ENCODE data around the gene PIP4K2A.
A peak's percentile ranks its signal among the peaks of the same experiment; 100 is the strongest.

PIP4K2A gene

GRCh38 chr10:22662733-22663330 lies 51.5 kb downstream of the PIP4K2A start:
- DNase-seq = no peak

GRCh38 chr10:22659866-22660265 lies 54.5 kb downstream of the PIP4K2A start:
- DNase-seq = no peak

GRCh38 chr10:22658745-22659410 lies 55.5 kb downstream of the PIP4K2A start:
- no peak for DNase-seq

- no peak for DNase-seq
Observed at GRCh38 chr10:22657566-22658225, 56.7 kb downstream of the PIP4K2A start.

GRCh38 chr10:22657024-22657423 lies 57.4 kb downstream of the PIP4K2A start:
- no peak for DNase-seq

DNA sequence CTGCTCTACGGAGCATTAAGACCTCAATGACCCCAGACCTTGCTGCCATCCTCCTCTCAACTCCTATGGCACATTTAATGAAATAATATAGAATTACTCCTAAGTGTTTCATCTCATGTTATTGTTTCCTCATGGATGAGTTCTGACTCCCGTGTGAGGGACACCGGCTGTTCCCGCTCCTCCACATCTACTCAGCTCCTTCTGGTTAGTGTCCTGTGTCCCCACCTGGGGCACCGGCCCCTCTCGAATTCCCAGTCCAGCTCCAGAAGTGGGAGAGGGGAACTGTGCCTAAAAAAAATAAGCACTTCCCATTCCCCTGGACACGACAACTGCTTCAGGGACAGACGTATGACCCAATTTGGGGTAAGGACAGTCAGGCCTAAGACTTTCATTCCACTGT lies 58.3 kb downstream of the PIP4K2A start:
- DNase-seq = no peak

DNA sequence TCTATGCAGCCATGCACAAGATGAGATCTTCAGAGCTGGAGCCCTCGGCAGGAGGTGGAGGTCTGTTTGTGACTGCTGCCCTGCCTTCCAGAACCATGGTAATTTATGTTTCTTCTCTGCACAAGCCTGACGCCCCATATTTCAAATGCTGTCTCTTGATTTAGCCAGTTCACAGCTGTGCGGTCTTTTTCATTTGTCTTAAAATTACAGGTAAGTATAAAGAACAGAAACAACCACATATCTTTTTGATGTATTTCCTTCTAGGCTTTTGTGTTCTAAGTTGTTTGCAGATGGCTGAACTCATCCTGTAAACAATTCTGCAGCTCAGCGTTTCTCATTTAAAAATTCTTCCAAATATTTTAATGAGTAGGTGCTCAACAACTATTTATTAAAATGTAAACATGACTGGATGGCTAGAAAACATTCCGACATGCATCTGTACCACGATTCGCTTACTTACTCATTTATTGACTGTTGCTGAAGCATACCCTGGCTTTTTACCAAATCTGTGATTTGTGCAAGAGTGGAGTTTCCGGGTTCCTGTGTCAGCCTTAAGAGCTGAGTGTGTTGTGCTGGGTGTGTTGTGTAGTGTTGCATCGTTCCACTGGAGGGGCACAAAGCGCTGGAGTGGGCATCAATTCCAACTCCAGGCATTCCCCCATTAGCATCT lies 58.9 kb downstream of the PIP4K2A start:
- DNase-seq = peak; percentile 24

DNA sequence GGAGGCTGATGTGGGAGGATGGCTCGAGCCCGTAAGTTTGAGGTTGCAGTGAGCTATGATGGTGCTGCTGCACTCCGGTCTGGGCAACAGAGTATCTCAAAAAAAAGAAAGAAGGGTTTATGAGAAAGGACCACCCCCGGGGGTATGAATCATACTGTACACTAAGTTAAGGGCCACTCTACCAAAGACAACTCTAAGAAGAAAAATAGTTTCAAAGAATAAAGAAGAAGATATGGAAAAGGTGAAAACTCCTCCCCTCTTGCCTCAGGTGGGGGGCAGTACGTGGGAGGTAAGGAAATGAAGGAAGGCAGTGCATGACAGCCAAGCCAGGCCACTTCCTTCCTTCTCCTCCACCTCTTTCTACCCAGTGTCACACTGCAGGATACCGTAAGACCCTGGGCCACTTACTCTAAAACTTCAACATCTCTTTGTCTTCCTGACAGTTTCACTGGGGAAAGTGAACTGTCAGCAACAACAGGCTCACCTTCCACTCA lies 61.3 kb downstream of the PIP4K2A start:
- DNase-seq = no peak

- no peak for DNase-seq
Observed at GRCh38 chr10:22651276-22651980, 63.0 kb downstream of the PIP4K2A start.

DNA sequence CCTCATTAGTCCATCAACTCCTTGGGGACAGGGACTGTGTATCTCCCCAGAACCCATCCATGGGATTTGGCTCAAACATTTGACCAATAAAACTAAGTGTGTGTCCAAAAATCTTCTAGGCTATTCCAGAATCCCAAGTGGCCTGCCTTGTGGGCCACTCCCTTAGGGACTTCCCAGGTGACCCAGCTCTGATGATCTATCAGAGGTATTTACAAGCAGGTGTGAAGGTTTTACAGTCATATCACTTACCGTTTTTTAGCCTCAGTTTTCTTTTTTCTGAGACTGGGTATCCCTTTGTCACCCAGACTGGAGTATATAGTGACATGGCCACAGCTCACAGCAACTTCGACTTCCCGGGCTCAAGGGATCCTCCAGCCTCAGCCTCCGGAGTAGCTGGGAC lies 64.4 kb downstream of the PIP4K2A start:
- no peak for DNase-seq

DNA sequence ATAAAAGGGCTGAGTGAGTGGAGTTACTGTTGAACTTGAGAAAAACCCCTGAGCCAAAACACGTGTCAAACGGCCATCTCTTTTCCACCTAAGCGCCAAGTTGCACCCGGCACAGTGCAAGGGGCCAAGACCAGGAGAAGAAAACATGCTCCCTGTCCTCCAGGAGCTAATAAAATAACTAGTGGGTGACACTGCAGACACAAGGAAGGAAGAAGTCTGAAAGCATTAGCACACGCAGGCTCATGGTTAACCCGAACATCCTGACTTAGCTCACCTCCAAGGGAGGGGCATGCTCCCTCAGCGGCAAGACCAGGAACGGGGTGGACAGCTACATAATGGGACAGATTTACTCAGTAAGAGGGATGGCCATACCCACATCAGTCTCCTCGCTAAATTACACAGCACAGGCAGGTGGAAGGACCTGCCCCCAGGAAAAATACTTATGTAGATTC lies 65.0 kb downstream of the PIP4K2A start:
- DNase-seq = no peak

- DNase-seq = no peak
Observed at GRCh38 chr10:22648547-22648961, 65.8 kb downstream of the PIP4K2A start.

DNA sequence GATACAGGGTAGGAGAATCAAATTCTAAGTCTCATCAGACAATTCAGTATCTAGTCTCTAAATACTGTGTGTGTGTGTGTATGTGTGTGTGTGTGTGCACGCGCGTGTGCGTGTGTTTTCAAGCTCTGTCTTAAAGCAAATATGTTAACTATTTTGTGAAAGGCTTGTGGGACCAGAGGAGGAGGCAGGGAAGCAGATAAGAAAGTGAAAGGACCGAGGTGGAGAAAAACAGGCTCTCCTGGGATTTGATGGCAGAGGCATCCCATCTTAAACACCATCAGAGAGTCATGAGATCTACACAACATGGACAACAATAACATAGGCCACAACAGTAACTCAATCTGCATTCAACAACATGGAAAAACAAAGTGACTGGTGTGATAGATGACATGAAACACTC lies 67.1 kb downstream of the PIP4K2A start:
- no peak for DNase-seq

- no peak for DNase-seq
Observed at GRCh38 chr10:22646388-22646853, 68.0 kb downstream of the PIP4K2A start.

- DNase-seq = no peak
Observed at GRCh38 chr10:22644222-22644621, 70.2 kb downstream of the PIP4K2A start.

GRCh38 chr10:22643775-22644174 lies 70.6 kb downstream of the PIP4K2A start:
- no peak for DNase-seq

DNA sequence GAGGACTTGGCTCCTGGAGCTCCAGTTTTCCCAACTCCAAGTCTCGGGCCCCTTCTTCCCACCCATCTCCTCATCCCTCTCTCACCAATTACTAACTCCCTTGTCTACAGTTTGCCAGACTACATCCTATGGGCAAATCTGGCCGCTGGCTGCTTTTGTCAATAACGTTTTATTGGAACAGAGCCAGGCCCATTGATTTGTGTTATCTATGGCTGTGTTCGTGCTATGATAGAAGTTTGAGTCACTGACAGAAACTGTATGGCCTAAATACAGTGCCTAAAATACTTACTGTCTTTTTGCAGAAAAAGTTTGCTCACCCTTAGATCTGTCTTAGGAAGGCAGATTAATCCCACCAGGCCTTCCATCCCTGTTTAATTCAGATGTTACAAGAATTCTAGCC lies 71.3 kb downstream of the PIP4K2A start:
- no peak for DNase-seq

GRCh38 chr10:22641743-22642142 lies 72.6 kb downstream of the PIP4K2A start:
- DNase-seq = no peak

GRCh38 chr10:22640359-22640758 lies 74.0 kb downstream of the PIP4K2A start:
- no peak for DNase-seq

GRCh38 chr10:22638863-22639262 lies 75.5 kb downstream of the PIP4K2A start:
- DNase-seq = no peak

- no peak for DNase-seq
Observed at GRCh38 chr10:22637491-22637890, 76.9 kb downstream of the PIP4K2A start.

DNA sequence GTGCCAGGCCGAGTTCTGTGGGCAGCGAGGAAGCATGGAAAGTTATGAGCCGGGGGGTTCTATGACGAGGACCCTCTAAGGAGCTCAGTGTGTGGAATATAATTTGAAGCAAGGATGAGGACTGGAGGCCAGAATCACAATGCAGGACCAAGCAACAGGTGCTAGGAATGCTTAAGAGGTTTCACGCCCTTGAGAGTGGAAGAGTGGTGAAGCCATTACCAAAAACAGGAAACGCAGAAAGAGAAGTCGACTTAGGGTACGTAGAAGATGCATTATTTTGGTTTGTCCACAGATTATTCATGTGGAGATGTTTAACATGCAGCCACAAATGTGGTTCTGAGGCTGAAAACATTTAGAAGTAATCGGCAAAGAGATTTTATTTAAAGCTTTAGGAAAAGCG lies 78.7 kb downstream of the PIP4K2A start:
- no peak for DNase-seq

Data from NCI-H2227 treated with DMSO at 0.1 percent for 48 hours (cell line).